GM18873 (cell line): ENCODE data around the gene POM121.
A peak's percentile ranks its signal among the peaks of the same experiment; 100 is the strongest.
"Not testable (repeated sequence)": the region's sequence is repeated elsewhere in the genome, so short reads cannot be mapped to it uniquely, and the experiment has no call there.

Experiments used
- ATAC-seq: cut with Tn5 transposase; IDR thresholded peaks from one replicate; pipeline ENCODE4 v1.9.1; 2021; ENCODE audit warnings: mild to moderate bottlenecking, moderate library complexity, moderate number of reproducible peaks; ENCODE audit not compliant: unreplicated experiment, low FRiP score

The POM121 gene

GRCh38 chr7:72948714-72949113 lies 23.8 kb downstream of the POM121 start:
- ATAC-seq = not testable (repeated sequence)

GRCh38 chr7:72949276-72949675 lies 24.4 kb downstream of the POM121 start:
- not testable (repeated sequence) for ATAC-seq

GRCh38 chr7:72949686-72950085 lies 24.8 kb downstream of the POM121 start:
- ATAC-seq = not testable (repeated sequence)

GRCh38 chr7:72950432-72950831 lies 25.5 kb downstream of the POM121 start:
- not testable (repeated sequence) for ATAC-seq

GRCh38 chr7:72953901-72954562 lies 29.1 kb downstream of the POM121 start:
- peak; percentile 38 for ATAC-seq

GRCh38 chr7:72954563-72955198 lies 29.8 kb downstream of the POM121 start:
- ATAC-seq = peak; percentile 85

GRCh38 chr7:72960029-72960428 lies 35.1 kb downstream of the POM121 start:
- not testable (repeated sequence) for ATAC-seq

- not testable (repeated sequence) for ATAC-seq
Observed at GRCh38 chr7:72960626-72961345, 35.9 kb downstream of the POM121 start.

GRCh38 chr7:72961346-72961650 lies 36.4 kb downstream of the POM121 start:
- not testable (repeated sequence) for ATAC-seq

GRCh38 chr7:72963056-72963455 lies 38.2 kb downstream of the POM121 start:
- not testable (repeated sequence) for ATAC-seq

GRCh38 chr7:72965186-72965975 lies 40.5 kb downstream of the POM121 start:
- not testable (repeated sequence) for ATAC-seq

GRCh38 chr7:72966892-72967291 lies 42.0 kb downstream of the POM121 start:
- not testable (repeated sequence) for ATAC-seq

- not testable (repeated sequence) for ATAC-seq
Observed at GRCh38 chr7:72968980-72969516, 44.2 kb downstream of the POM121 start, which contains the start of gene TRIM74. Gene TRIM74, minus strand, starts transcription at chr7:72969466. Its CDS starts 3,309 bp downstream, at chr7:72966157.

GRCh38 chr7:72969688-72970087 lies 44.8 kb downstream of the POM121 start:
- ATAC-seq = not testable (repeated sequence)

GRCh38 chr7:72971505-72971904 lies 46.6 kb downstream of the POM121 start:
- ATAC-seq = not testable (repeated sequence)

- not testable (repeated sequence) for ATAC-seq
Observed at GRCh38 chr7:72974781-72975180, 49.9 kb downstream of the POM121 start.

GRCh38 chr7:72975656-72976286 lies 50.9 kb downstream of the POM121 start:
- ATAC-seq = not testable (repeated sequence)

- ATAC-seq = not testable (repeated sequence)
Observed at GRCh38 chr7:72976434-72976833, 51.5 kb downstream of the POM121 start.

- not testable (repeated sequence) for ATAC-seq
Observed at GRCh38 chr7:72980382-72980781, 55.5 kb downstream of the POM121 start.

GRCh38 chr7:72982084-72982483 lies 57.2 kb downstream of the POM121 start:
- not testable (repeated sequence) for ATAC-seq
